ENCODE measurements around the gene KDELR1.
"Not testable (repeated sequence)": the region's sequence is repeated elsewhere in the genome, so short reads cannot be mapped to it uniquely, and the experiment has no call there.

KDELR1 gene

GRCh38 chr19:48397263-48398101 lies 6.1 kb upstream of the KDELR1 start:
- no peak for DNase-seq

DNA sequence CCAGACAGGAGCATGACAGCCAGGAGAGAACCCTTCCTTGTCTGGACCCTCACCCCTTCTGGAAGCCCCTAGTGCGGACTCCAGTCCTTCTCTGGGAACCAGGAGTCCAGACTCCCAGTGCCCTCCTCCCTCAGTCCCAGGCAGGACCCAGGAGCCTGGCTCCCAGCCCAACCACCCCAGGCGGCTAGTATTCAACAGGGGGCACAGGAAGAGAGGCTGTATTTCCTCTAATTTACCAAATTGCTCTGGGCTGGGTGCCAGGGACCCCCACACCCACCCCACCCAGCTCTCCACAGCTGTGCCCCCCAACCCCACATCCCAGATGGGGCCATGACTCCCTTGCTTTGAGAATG lies 5.4 kb upstream of the KDELR1 start:
- no peak for DNase-seq

DNA sequence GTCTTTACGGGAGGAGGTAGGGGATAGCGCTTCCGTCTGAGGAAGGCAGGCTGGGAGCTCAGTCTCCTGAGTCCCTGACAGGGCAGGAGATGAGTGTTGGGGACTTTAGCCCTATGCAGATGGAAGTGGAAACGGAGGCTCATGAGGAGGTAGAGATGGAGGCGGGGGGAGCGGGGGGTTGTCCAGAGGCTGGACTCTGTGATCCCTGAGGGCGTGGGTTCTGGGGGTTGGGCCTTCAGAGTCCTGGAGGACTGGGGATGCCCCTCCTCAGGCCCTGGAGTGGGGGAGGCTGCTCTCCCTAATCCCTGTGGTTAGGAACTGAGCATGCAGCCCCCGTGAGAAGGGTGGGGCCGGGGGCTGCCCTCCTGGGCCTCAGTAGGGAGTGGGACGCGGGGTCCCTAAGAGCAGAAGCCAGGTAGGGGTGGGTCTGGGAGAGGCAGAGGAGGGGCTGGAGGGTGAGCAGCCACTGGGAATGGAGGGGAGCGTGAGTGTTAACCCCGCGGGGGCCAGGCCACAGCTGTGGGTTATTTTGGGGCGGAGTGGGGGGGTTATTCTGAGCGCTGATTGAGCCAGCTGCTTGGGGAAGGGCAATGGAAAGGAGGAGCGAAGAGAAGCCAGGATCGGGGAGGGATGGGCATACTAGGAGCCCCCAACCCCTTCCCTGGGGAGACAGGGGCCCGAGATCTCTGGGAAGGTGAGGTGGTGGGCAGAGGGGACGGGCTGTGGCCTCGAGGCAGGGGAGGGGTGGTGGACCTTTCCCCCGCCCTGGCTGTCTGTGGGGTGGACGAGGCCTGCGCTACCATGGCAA lies 4.9 kb upstream of the KDELR1 start:
- DNase-seq, result no peak

GRCh38 chr19:48395499-48395898 lies 4.1 kb upstream of the KDELR1 start:
- DNase-seq, result no peak

DNA sequence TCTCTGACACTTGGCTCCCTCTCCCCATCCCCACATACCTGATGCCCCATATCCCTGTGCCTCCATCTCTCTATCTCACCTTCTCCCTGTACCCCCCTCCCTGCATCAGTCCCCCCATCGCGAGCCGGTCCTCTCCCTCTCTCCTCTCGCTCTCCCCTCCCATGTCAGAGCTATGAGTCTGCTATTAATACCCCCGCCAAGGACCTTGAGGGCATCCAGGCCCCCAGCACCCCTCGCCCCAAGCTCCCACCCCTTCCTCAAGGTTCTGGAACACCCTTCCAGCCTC lies 3.8 kb upstream of the KDELR1 start:
- no peak for DNase-seq

DNA sequence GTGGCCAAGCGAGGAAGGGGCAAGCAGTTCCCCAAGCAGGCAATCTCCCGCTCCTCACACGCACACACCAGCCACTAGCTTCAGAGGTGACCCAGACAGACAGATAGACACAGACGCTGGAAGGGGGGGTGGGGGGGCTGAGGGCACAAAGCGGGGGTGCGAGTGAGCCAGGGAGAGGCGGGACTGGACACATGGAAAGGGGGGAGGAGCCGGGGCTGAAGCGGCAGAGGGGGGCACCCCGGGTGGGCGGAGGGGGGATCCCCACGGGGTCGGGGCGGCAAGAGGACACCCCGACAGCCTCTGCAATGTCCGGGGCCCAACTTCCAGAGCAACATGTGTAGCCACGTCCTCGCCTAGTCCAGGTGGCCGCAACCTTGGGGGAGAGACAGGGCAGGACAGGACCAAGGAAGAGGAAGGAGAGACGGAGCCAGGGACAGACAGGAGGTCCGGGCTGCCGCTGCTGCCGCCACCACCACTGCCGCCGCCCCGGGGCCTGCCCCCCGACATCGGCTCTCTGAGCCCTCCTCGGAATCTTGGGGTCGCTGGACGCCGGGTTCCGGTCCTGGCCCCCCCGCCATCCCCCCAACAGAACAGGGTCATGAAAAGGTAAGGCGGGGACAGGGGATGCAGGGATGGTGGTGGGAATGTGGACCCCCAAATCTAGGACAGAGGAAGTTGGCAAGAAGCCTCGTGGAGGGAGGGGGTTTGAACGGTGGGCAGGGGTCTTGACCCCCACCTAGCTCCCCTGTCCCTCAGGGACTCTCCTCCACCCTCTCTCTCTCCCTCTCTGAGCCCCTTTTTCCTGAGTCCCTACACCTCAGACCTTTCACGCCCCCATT lies 3.2 kb upstream of the KDELR1 start:
- DNase-seq, result no peak

DNA sequence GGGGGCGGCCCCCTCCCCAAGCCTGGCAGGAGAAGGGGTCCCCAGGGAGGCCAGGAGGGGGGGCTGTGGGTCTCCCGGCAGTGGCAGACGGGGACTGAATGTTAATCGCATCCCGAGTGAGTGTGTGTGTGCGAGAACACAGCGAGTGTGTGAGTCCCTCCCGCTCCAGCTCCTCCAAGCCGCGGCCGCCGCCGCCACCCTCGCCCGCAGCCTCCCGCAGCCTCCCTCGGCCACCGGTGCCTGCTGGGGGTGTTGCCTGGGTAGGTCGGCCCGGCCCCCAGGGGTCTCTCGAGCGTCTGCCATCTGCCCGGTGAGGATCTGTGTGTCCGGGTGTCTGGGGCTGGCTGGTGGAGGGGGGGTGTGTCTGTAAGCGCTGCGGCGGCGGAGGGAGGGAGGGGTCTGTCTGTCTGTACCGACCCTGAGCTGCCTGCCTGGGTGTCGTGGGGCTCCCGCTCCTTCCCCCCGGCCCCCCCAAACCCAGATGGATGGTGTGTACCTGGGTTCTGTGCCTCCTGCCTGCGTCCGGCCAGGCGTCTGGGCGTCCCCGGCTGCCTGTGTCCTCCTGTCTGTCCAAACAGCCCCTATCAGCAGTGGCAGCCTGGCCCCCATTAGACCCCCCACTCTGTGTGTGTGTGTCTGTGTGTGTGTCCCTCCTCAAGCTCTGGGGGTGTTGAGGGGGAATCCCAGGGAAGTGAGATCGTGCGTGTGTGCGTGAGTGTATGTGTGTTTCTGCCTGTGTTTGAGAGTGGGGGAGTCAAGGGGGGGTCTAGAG lies 2.4 kb upstream of the KDELR1 start, which contains the start of gene GRIN2D:
Gene GRIN2D (plus strand): TSS at position 110 of the 772 bp plus-strand sequence. CDS start 4,725 bp downstream, outside the sequence.
- DNase-seq, result no peak

GRCh38 chr19:48392860-48393558 lies 1.7 kb upstream of the KDELR1 start:
- DNase-seq, result no peak

GRCh38 chr19:48392006-48392344 lies 624 bp upstream of the KDELR1 start:
- DNase-seq, result not testable (repeated sequence)

GRCh38 chr19:48390188-48391099 lies 907 bp downstream of the KDELR1 start:
- DNase-seq, result peak; percentile 31

GRCh38 chr19:48386981-48387380 lies 4.4 kb downstream of the KDELR1 start:
- no peak for DNase-seq

GRCh38 chr19:48385461-48386087 lies 5.8 kb downstream of the KDELR1 start:
- no peak for DNase-seq

- no peak for DNase-seq
Observed at GRCh38 chr19:48382286-48382685, 9.1 kb downstream of the KDELR1 start.

GRCh38 chr19:48381178-48381950 lies 10.0 kb downstream of the KDELR1 start:
- no peak for DNase-seq

GRCh38 chr19:48379058-48379457 lies 12.3 kb downstream of the KDELR1 start:
- DNase-seq, result no peak

DNA sequence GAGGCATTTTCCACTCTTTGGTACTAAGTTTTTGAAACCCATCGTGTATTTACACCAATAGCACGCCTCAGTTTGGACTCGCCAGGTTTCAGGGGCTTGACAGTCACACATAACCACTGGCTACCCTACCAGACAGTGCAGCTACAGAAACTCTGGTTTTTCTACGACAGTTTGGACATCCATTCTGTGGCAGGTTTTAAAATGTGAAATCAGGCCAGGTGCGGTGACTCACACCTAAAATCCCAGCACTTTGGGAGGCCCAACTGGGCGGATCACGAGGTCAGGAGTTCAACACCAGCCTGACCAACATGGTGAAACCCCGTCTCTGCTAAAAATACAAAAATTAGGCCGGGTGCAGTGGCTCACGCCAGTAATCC lies 13.2 kb downstream of the KDELR1 start:
- DNase-seq, result no peak

DNA sequence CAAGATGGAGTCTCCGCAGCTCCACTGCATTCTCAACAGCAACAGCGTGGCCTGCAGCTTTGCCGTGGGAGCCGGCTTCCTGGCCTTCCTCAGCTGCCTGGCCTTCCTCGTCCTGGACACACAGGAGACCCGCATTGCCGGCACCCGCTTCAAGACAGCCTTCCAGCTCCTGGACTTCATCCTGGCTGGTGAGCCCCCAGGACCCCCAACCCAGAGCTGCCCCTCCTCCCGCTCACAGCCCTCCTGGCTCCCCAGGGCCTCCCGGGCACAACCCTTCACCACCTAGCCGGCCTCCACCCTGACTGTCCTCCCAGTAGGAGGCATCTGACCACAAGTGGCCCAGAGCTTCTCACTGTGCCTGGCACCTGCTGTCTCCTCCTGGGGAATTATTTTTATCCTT lies 17.8 kb downstream of the KDELR1 start:
- no peak for DNase-seq

DNA sequence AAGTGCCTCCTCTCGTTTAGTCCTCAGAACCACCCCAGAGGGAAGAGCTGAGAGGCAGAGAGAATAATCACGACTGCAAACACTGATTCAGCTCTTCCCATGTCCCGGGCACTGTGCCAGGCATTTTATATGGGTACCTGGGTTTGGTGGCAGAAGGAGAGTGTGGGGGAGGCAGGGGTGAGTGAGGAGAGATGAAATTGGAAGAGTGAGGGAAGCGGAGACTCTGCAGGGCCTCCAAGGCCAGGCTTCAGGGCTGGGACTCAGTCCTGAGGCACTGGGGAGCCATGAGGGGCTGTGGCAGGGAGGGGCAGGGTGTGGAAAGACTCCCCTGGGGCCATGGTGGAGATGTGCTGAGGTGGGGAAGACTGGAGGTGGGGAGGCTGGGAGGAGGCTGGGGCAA lies 18.4 kb downstream of the KDELR1 start:
- no peak for DNase-seq

- not testable (repeated sequence) for DNase-seq
Observed at GRCh38 chr19:48371771-48372170, 19.6 kb downstream of the KDELR1 start.

DNA sequence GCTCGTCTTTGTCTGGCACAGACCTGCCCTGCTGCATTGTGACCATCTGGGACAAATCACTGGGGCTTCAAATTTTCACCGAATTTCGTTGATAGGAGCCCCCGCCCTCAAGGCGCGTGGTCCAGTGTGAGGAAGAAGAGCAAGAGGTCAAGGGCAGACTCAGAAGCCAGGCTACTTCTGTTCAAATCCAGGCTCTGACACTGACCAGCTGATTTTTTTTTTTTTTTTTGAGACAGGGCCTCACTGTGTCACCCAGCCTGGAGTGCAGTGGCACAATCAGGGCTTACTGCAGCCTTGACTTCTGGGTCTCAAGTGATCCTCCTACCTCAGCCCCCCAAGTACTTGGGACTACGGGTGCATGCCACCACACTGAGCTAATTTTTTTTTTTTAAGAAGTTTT lies 20.0 kb downstream of the KDELR1 start:
- no peak for DNase-seq

All from GDM1 (cell line).